Kidney epithelial cell (primary cell): ENCODE results near the gene KRTAP4-4. TPM values are rescaled to one million over a fixed set of nuclear protein-coding genes. Genes with fewer than 3 reads are reported as not detected.
"Not testable (repeated sequence)": the region's sequence is repeated elsewhere in the genome, so short reads cannot be mapped to it uniquely, and the experiment has no call there.

Experiments
- DNase-seq: peaks from one replicate; pipeline ENCODE4 v3.0.0-alpha.2; 2010; ENCODE audit warnings: low read depth
- H3K27me3 ChIP-seq: 2 replicates; pipeline ENCODE4 v1.6.0; 2011; ENCODE audit warnings: low read length; ENCODE audit not compliant: control insufficient read depth, insufficient read depth
- H3K36me3 ChIP-seq: 2 replicates; pipeline ENCODE4 v1.5.1; 2011; ENCODE audit warnings: low read length; ENCODE audit not compliant: control insufficient read depth, insufficient read depth
- H3K4me3 ChIP-seq: 2 replicates; pipeline ENCODE4 v1.5.1; 2011; ENCODE audit warnings: low read depth, mild to moderate bottlenecking, control low read depth, low read length
- CTCF ChIP-seq: IDR thresholded peaks from 2 replicates; pipeline ENCODE4 v1.5.1; 2011; ENCODE audit warnings: mild to moderate bottlenecking, moderate library complexity, low read length, control low read depth, inconsistent platforms; ENCODE audit not compliant: insufficient read depth, poor library complexity, severe bottlenecking
- total RNA-seq: library from RNA; depleted of rRNA; stranded (reverse); fragments of >200 nt; gene quantifications from 2 replicates; pipeline ENCODE4 v1.2.3, GENCODE V29; 2015

Gene KRTAP4-4
- total RNA-seq, 1 donor from 2014 or later: not detected

GRCh38 chr17:41118721-41119120, 41.8 kb downstream of the KRTAP4-4 start:
- Histone ChIP-seq H3K36me3 (no peaks in the 10 kb centered on the region), H3K27me3 (no peaks in the 10 kb centered on the region), H3K4me3 (no peak overlapping the region)
- DNase-seq: no peak
- TF ChIP-seq CTCF: no peak

GRCh38 chr17:41117846-41118386, 42.6 kb downstream of the KRTAP4-4 start, which contains the start of gene KRTAP4-11:
KRTAP4-11 (minus strand) TSS chr17:41118373; CDS start chr17:41118315, 58 bp downstream.
- H3K36me3 ChIP-seq, H3K4me3 ChIP-seq, H3K27me3 ChIP-seq, DNase-seq: not testable (repeated sequence)

- Histone ChIP-seq H3K4me3 (no peak overlapping the region), H3K27me3 (no peaks in the 10 kb centered on the region), H3K36me3 (no peaks in the 10 kb centered on the region)
- no peak for DNase-seq
- no peak for TF ChIP-seq CTCF
Measured at GRCh38 chr17:41116297-41116696, 44.3 kb downstream of the KRTAP4-4 start.

- no peak for TF ChIP-seq CTCF
- no peak overlapping the region for H3K4me3 ChIP-seq
- no peaks in the 10 kb centered on the region for H3K27me3 ChIP-seq
- H3K36me3 ChIP-seq: no peaks in the 10 kb centered on the region
- no peak for DNase-seq
Measured at GRCh38 chr17:41111151-41111885, 49.2 kb downstream of the KRTAP4-4 start.

Other genes starting within 250 kb of the KRTAP4-4 start
- gene KRT23, start 223.1 kb downstream of the KRTAP4-4 start, total RNA-seq: 24.2 and 25.9 TPM in 2 replicates
- gene KRT39, start 193.8 kb downstream of the KRTAP4-4 start, total RNA-seq: not detected in 2 replicates
- gene KRT40, start 176.4 kb downstream of the KRTAP4-4 start, total RNA-seq: not detected in 2 replicates
- not detected in 2 replicates for gene KRTAP3-3, start 166.6 kb downstream of the KRTAP4-4 start, total RNA-seq
- not detected in 2 replicates for gene KRTAP3-2, start 160.8 kb downstream of the KRTAP4-4 start, total RNA-seq
- gene KRTAP3-1, start 151.6 kb downstream of the KRTAP4-4 start, total RNA-seq: not detected in 2 replicates
- not detected in 2 replicates for gene KRTAP1-5, start 133.5 kb downstream of the KRTAP4-4 start, total RNA-seq
- gene KRTAP1-4, start 130.6 kb downstream of the KRTAP4-4 start, total RNA-seq: not detected in 2 replicates
- gene KRTAP1-3, start 125.9 kb downstream of the KRTAP4-4 start, total RNA-seq: not detected in 2 replicates
- not detected in 2 replicates for gene KRTAP1-1, start 119.3 kb downstream of the KRTAP4-4 start, total RNA-seq
- gene KRTAP2-1, start 113.4 kb downstream of the KRTAP4-4 start, total RNA-seq: not detected in 2 replicates
- not detected in 2 replicates for gene KRTAP2-2, start 105.5 kb downstream of the KRTAP4-4 start, total RNA-seq
- 4.3 and 5.2 TPM in 2 replicates for gene KRTAP2-3, start 100.6 kb downstream of the KRTAP4-4 start, total RNA-seq
- gene KRTAP2-4, start 94.9 kb downstream of the KRTAP4-4 start, total RNA-seq: not detected in 2 replicates
- not detected in 2 replicates for gene KRTAP4-7, start 76.6 kb downstream of the KRTAP4-4 start, total RNA-seq
- not detected in 2 replicates for gene KRTAP4-8, start 62.6 kb downstream of the KRTAP4-4 start, total RNA-seq
- gene KRTAP4-16, start 58.5 kb downstream of the KRTAP4-4 start, total RNA-seq: not detected in 2 replicates
- not detected in 2 replicates for gene KRTAP4-9, start 55.4 kb downstream of the KRTAP4-4 start, total RNA-seq
- gene KRTAP4-11, start 42.4 kb downstream of the KRTAP4-4 start, total RNA-seq: not detected in 2 replicates
- not detected in 2 replicates for gene KRTAP4-12, start 36.6 kb downstream of the KRTAP4-4 start, total RNA-seq
- gene KRTAP4-6, start 20.2 kb downstream of the KRTAP4-4 start, total RNA-seq: not detected in 2 replicates
- gene KRTAP4-5, start 10.9 kb downstream of the KRTAP4-4 start, total RNA-seq: not detected in 2 replicates
- not detected in 2 replicates for gene KRTAP4-3, start 7.5 kb upstream of the KRTAP4-4 start, total RNA-seq
- not detected in 2 replicates for gene KRTAP4-2, start 17.5 kb upstream of the KRTAP4-4 start, total RNA-seq
- not detected in 2 replicates for gene KRTAP4-1, start 24.2 kb upstream of the KRTAP4-4 start, total RNA-seq
- gene KRTAP9-1, start 29.1 kb upstream of the KRTAP4-4 start, total RNA-seq: not detected in 2 replicates
- gene KRTAP9-2, start 65.9 kb upstream of the KRTAP4-4 start, total RNA-seq: not detected in 2 replicates
- gene KRTAP9-3, start 71.7 kb upstream of the KRTAP4-4 start, total RNA-seq: not detected in 2 replicates
- gene KRTAP9-8, start 77.3 kb upstream of the KRTAP4-4 start, total RNA-seq: not detected in 2 replicates
- not detected in 2 replicates for gene KRTAP9-4, start 88.9 kb upstream of the KRTAP4-4 start, total RNA-seq
- gene KRTAP9-9, start 94.6 kb upstream of the KRTAP4-4 start, total RNA-seq: not detected in 2 replicates
- gene KRTAP9-6, start 104.6 kb upstream of the KRTAP4-4 start, total RNA-seq: not detected in 2 replicates
- gene KRTAP9-7, start 115.0 kb upstream of the KRTAP4-4 start, total RNA-seq: not detected in 2 replicates
- gene KRTAP29-1, start 142.1 kb upstream of the KRTAP4-4 start, total RNA-seq: not detected in 2 replicates
- not detected in 2 replicates for gene KRTAP16-1, start 148.6 kb upstream of the KRTAP4-4 start, total RNA-seq
- gene KRTAP17-1, start 155.0 kb upstream of the KRTAP4-4 start, total RNA-seq: not detected in 2 replicates
- gene KRT33A, start 190.1 kb upstream of the KRTAP4-4 start, total RNA-seq: not detected in 2 replicates
- 0.17 TPM in 1 of 2 replicates, not detected in the other for gene KRT33B, start 209.1 kb upstream of the KRTAP4-4 start, total RNA-seq
- 2.5 and 5.5 TPM in 2 replicates for gene KRT34, start 221.6 kb upstream of the KRTAP4-4 start, total RNA-seq
- not detected in 2 replicates for gene KRT31, start 236.9 kb upstream of the KRTAP4-4 start, total RNA-seq